H1 (cell line): ENCODE data around the gene ADARB2. TPM values are rescaled to one million over a fixed set of nuclear protein-coding genes. Genes with fewer than 3 reads are reported as not detected.
"Not testable (repeated sequence)": the region's sequence is repeated elsewhere in the genome, so short reads cannot be mapped to it uniquely, and the experiment has no call there.

Experiments
- CTCF ChIA-PET: fragments of 300-600 bp; sonication (Branson Sonifier 250); formaldehyde crosslinking; loops from one replicate; lab custom pipeline; 2021; ENCODE audit not compliant: partially characterized antibody; lab: Charles Lee
- POLR2A ChIA-PET: fragments of 300-600 bp; sonication (Branson Sonifier 250); formaldehyde crosslinking; loops from one replicate; lab custom pipeline; 2021; ENCODE audit warnings: inconsistent platforms; ENCODE audit not compliant: partially characterized antibody; lab: Charles Lee
- DNase-seq, 2 experiments: peaks; one replicate each; pipeline versions ENCODE4 v3.0.0 to v3.0.0-alpha.2; 2010 to 2022; ENCODE audit warnings: low spot score in 2 of 2, low read depth in 1 of 2, mixed read lengths in 1 of 2
- FAIRE-seq: peaks from 2 replicates; lab custom pipeline; 2011; peaks lifted over from hg19 to GRCh38; lab: Jason Lieb, UNC
- H2AFZ ChIP-seq: 2 replicates; pipeline ENCODE4 v1.8.1; 2012; ENCODE audit warnings: low read length, inconsistent platforms
- H2AK5ac ChIP-seq: 2 replicates; pipeline ENCODE4 v1.6.1; 2013; ENCODE audit warnings: low read depth, low read length
- H2BK120ac ChIP-seq: replicated peaks from 2 replicates; pipeline ENCODE3; 2013; ENCODE audit warnings: low read depth, low read length, inconsistent platforms
- H2BK12ac ChIP-seq: 2 replicates; pipeline ENCODE4 v1.6.1; 2013; ENCODE audit warnings: low read depth, low read length
- H2BK15ac ChIP-seq: 2 replicates; pipeline ENCODE4 v1.6.1; 2013; ENCODE audit warnings: low read length
- H2BK20ac ChIP-seq: 2 replicates; pipeline ENCODE4 v1.6.1; 2013; ENCODE audit warnings: low read length
- H2BK5ac ChIP-seq: 2 replicates; pipeline ENCODE4 v1.6.1; 2013; ENCODE audit warnings: low read depth, low read length
- H3K14ac ChIP-seq: 2 replicates; pipeline ENCODE4 v1.6.1; 2013; ENCODE audit warnings: inconsistent platforms; ENCODE audit not compliant: insufficient read length
- H3K18ac ChIP-seq: 2 replicates; pipeline ENCODE4 v1.6.1; 2013; ENCODE audit warnings: low read length; ENCODE audit errors: extremely low read depth
- H3K23ac ChIP-seq: 2 replicates; pipeline ENCODE4 v1.6.1; 2013; ENCODE audit warnings: inconsistent platforms; ENCODE audit not compliant: insufficient read length
- H3K23me2 ChIP-seq: 2 replicates; pipeline ENCODE4 v1.6.1; 2013; ENCODE audit warnings: low read depth, low read length
- H3K27ac ChIP-seq: 2 replicates; pipeline ENCODE4 v1.6.1; 2011; ENCODE audit warnings: low read depth, low read length, inconsistent platforms
- H3K27me3 ChIP-seq, 4 experiments: replicated peaks in 1 of 4; 1 replicate in 1 of 4; 2 replicates in 3 of 4; pipeline versions ENCODE4 v1.6.1 to v1.8.1; 2011 to 2013; ENCODE audit warnings: low read length in 3 of 4, mild to moderate bottlenecking in 3 of 4, inconsistent platforms in 2 of 4, mixed read lengths in 2 of 4, moderate library complexity in 1 of 4; ENCODE audit not compliant: control insufficient read depth in 3 of 4, insufficient read depth in 3 of 4; ENCODE audit errors: extremely low read depth in 1 of 4
- H3K36me3 ChIP-seq, 4 experiments: 2 replicates each; pipeline versions ENCODE4 v1.6.1 to v1.8.1; 2011 to 2013; ENCODE audit warnings: mild to moderate bottlenecking in 4 of 4, low read length in 3 of 4, moderate library complexity in 2 of 4, control low read depth in 1 of 4, inconsistent platforms in 1 of 4; ENCODE audit not compliant: insufficient read depth in 4 of 4, control insufficient read depth in 2 of 4
- H3K4ac ChIP-seq: replicated peaks from 2 replicates; pipeline ENCODE3; 2013; ENCODE audit warnings: low read length, low read depth, mixed read lengths, inconsistent platforms; ENCODE audit not compliant: insufficient read length
- H3K4me1 ChIP-seq, 4 experiments: replicated peaks in 1 of 4; 1 replicate in 1 of 4; 2 replicates in 3 of 4; pipeline versions ENCODE4 v1.6.1 to v1.8.1; 2011 to 2013; ENCODE audit warnings: low read length in 3 of 4, inconsistent platforms in 2 of 4, mixed read lengths in 1 of 4; ENCODE audit not compliant: insufficient read depth in 4 of 4, control insufficient read depth in 3 of 4
- H3K4me2 ChIP-seq, 2 experiments: 2 replicates each; pipeline versions ENCODE4 v1.6.1 to v1.8.1; 2011 to 2013; ENCODE audit warnings: low read depth in 2 of 2, low read length in 2 of 2, control low read depth in 1 of 2, inconsistent platforms in 1 of 2, mild to moderate bottlenecking in 1 of 2; ENCODE audit not compliant: insufficient read depth in 1 of 2
- H3K4me3 ChIP-seq, 4 experiments: fragments of 200-600, 300-600 bp in 1 of 4; sonication (generic), shearing (Covaris generic), sonication (Bioruptor Twin) in 1 of 4; 2 replicates each; pipeline versions ENCODE4 v1.5.1 to v1.8.1; 2011 to 2016; ENCODE audit warnings: low read length in 4 of 4, low read depth in 3 of 4, control low read depth in 2 of 4, inconsistent platforms in 2 of 4, mild to moderate bottlenecking in 2 of 4, mixed read lengths in 1 of 4, moderate library complexity in 1 of 4; ENCODE audit not compliant: insufficient read depth in 2 of 4; ENCODE audit errors: extremely low read depth in 1 of 4
- H3K56ac ChIP-seq: replicated peaks from 2 replicates; pipeline ENCODE3; 2013; ENCODE audit warnings: low read depth, mild to moderate bottlenecking, mixed read lengths, low read length, inconsistent platforms; ENCODE audit not compliant: insufficient read length
- H3K79me1 ChIP-seq: 2 replicates; pipeline ENCODE4 v1.6.1; 2013; ENCODE audit warnings: low read depth, low read length, control low read depth
- H3K79me2 ChIP-seq, 2 experiments: 2 replicates each; pipeline versions ENCODE4 v1.6.1 to v1.8.1; 2012 to 2013; ENCODE audit warnings: low read length in 2 of 2, mild to moderate bottlenecking in 2 of 2, inconsistent platforms in 1 of 2; ENCODE audit not compliant: insufficient read depth in 2 of 2, control insufficient read depth in 1 of 2
- H3K9ac ChIP-seq, 4 experiments: replicated peaks in 1 of 4; 1 replicate in 1 of 4; 2 replicates in 3 of 4; pipeline versions ENCODE4 v1.6.1 to v1.8.1; 2011 to 2013; ENCODE audit warnings: low read depth in 3 of 4, low read length in 3 of 4, control low read depth in 2 of 4, mild to moderate bottlenecking in 2 of 4, moderate library complexity in 2 of 4, inconsistent platforms in 1 of 4; ENCODE audit errors: extremely low read depth in 1 of 4
- H3K9me3 ChIP-seq, 2 experiments: 2 replicates each; pipeline versions ENCODE4 v1.6.1 to v1.8.1; 2012 to 2013; ENCODE audit warnings: mild to moderate bottlenecking in 2 of 2, moderate library complexity in 2 of 2, control low read depth in 1 of 2, inconsistent platforms in 1 of 2, low read depth in 1 of 2, low read length in 1 of 2, mixed read lengths in 1 of 2; ENCODE audit not compliant: insufficient read depth in 2 of 2
- H4K20me1 ChIP-seq, 2 experiments: replicated peaks in 1 of 2; 2 replicates each; pipeline versions ENCODE3 to v1.8.1; 2011 to 2013; ENCODE audit warnings: inconsistent platforms in 2 of 2, low read length in 2 of 2, mild to moderate bottlenecking in 1 of 2; ENCODE audit not compliant: insufficient read depth in 2 of 2, control insufficient read depth in 1 of 2
- H4K5ac ChIP-seq: 2 replicates; pipeline ENCODE4 v1.6.1; 2013; ENCODE audit warnings: low read length, low read depth, mixed read lengths, inconsistent platforms; ENCODE audit not compliant: insufficient read length
- H4K8ac ChIP-seq: 2 replicates; pipeline ENCODE4 v1.8.0; 2013; ENCODE audit warnings: mild to moderate bottlenecking, moderate library complexity, low read length, inconsistent platforms; ENCODE audit not compliant: insufficient read depth; ENCODE audit errors: extremely low read depth
- H4K91ac ChIP-seq: replicated peaks from 2 replicates; pipeline ENCODE3; 2013; ENCODE audit warnings: low read length, mixed read lengths, inconsistent platforms; ENCODE audit not compliant: insufficient read length
- CREB1 ChIP-seq: IDR thresholded peaks from 2 replicates; pipeline ENCODE4 v1.6.1; 2012; ENCODE audit warnings: inconsistent platforms
- WGBS, 2 experiments: shearing (Covaris generic) in 1 of 2; methylation state at CpG; one replicate each; pipeline versions ENCODE4 v1.1.6 to v1.1.7; 2013 to 2015; ENCODE audit warnings: low lambda C conversion rate in 2 of 2, mixed read lengths in 2 of 2, inconsistent platforms in 1 of 2, low coverage in 1 of 2, missing lambda C conversion rate in 1 of 2; ENCODE audit not compliant: insufficient replicate concordance in 2 of 2, insufficient coverage in 1 of 2, insufficient read length in 1 of 2; ENCODE audit errors: extremely low coverage in 1 of 2, missing lambda C conversion rate in 1 of 2; 5-methylcytosine and 5-hydroxymethylcytosine counted together
- polyA plus RNA-seq, 7 experiments: library from polyadenylated mRNA; depleted of rRNA in 3 of 7; stranded (reverse) in 5 of 7; unstranded in 2 of 7; fragments of >200 nt in 5 of 7; fragments of 200-250 nt in 2 of 7; gene quantifications; 1 replicate in 5 of 7; 2 replicates in 1 of 7; 4 replicates in 1 of 7; pipeline versions ENCODE4 v1.2.1 to v1.2.3, GENCODE V29; 2011 to 2013; ENCODE audit warnings: missing spikeins in 2 of 7, mixed read lengths in 2 of 7
- total RNA-seq: library from RNA; stranded (reverse); fragmentation: NEBNext Ultra II Directional; extraction: Animal tissue kit (Norgen Biotek cat#: 25700); gene quantifications from 2 replicates; pipeline ENCODE4 v1.2.1, GENCODE V29; 2021

The ADARB2 gene
- total and polyA plus RNA-seq, 2 of the 8 experiments (the other 6 are each of a cell fraction or from before 2014, with no cell fraction given): 2.2 to 2.8 TPM

DNA sequence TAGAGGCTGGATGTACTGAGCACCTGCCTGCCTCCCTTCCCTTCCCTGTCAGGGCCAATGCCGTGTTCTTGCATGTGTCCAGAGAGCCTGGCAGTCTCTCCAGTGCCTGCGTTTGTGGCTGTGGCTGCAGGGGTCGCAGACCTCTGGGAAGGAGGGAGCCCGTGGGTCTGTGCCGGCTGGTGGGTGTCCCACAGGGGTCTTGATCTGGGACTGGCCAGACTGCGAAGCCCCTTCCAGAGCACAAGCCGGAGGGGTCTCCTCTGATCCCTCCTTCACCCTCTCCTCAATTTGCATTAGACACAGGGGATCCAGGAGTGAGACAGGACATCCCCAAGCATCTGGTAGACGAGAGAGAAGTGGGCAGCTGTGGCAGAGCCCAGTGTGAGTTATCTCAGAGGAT lies 199.2 kb downstream of the ADARB2 start:
- Histone ChIP-seq H3K4me2 (no peak overlapping the region), H3K18ac (no peak overlapping the region), H4K8ac (0 out of 2 replicates have a peak overlapping the region, but pooled peaks have one; percentile 14), H3K56ac (no peak overlapping the region), H3K4me3 (no peak overlapping the region), H2BK15ac (no peak overlapping the region), H3K23me2 (no peaks in the 10 kb centered on the region), H3K23ac (no peak overlapping the region), H2BK120ac (no peak overlapping the region), H3K79me2 (no peaks in the 10 kb centered on the region), H2BK5ac (no peak overlapping the region), H4K5ac (no peak overlapping the region), H3K9me3 (no peaks in the 10 kb centered on the region), H3K4me1 (no peaks in the 10 kb centered on the region), H2AFZ (no peak overlapping the region), H3K14ac (no peak overlapping the region), H4K20me1 (no peaks in the 10 kb centered on the region), H3K9ac (no peak overlapping the region), H2BK12ac (no peak overlapping the region), H2BK20ac (no peak overlapping the region), H2AK5ac (no peak overlapping the region), H4K91ac (no peak overlapping the region), H3K79me1 (no peaks in the 10 kb centered on the region), H3K36me3 (no peaks in the 10 kb centered on the region), H3K27ac (no peak overlapping the region), H3K27me3 (no peaks in the 10 kb centered on the region), H3K4ac (no peak overlapping the region)
- TF ChIP-seq CREB1: no peak
- WGBS, 2 experiments: 87% methylated on average over 7 of the region's 8 CpGs; no CpG with 5 or more reads in 1 of the 2 experiments
- ChIA-PET CTCF (no interaction called here), POLR2A (no interaction called here)
- DNase-seq (no peak), FAIRE-seq (no peak)

GRCh38 chr10:1537449-1537848 lies 199.9 kb downstream of the ADARB2 start:
- H2AK5ac ChIP-seq, H2BK5ac ChIP-seq, H4K5ac ChIP-seq, H3K4me3 ChIP-seq, DNase-seq, H3K4ac ChIP-seq, H3K56ac ChIP-seq, H3K27ac ChIP-seq, H2BK15ac ChIP-seq, H2BK12ac ChIP-seq, H2AFZ ChIP-seq, H2BK20ac ChIP-seq, H3K36me3 ChIP-seq, H4K8ac ChIP-seq, H4K91ac ChIP-seq, H3K18ac ChIP-seq, H3K27me3 ChIP-seq, H3K4me2 ChIP-seq, H4K20me1 ChIP-seq, H3K9ac ChIP-seq, H3K23ac ChIP-seq, POLR2A ChIA-PET, H3K9me3 ChIP-seq, H3K79me2 ChIP-seq, H3K4me1 ChIP-seq, FAIRE-seq, CTCF ChIA-PET, H3K14ac ChIP-seq, H3K23me2 ChIP-seq, H2BK120ac ChIP-seq, H3K79me1 ChIP-seq: not testable (repeated sequence)
- 73% methylated on average over 1 of the region's 2 CpGs; no CpG with 5 or more reads in 1 of the 2 experiments for WGBS, 2 experiments
